ENCODE data around the gene LRP1B.
"Not testable (repeated sequence)": the region's sequence is repeated elsewhere in the genome, so short reads cannot be mapped to it uniquely, and the experiment has no call there.

Gene LRP1B

GRCh38 chr2:140567734-140568133 is 1563.1 kb downstream of the LRP1B start:
- Mint-ChIP-seq H3K4me1 (no peaks in the 10 kb centered on the region), H3K9me3 (peaks cover 4% of the 10 kb centered on the region), H3K4me3 (no peak overlapping the region), H3K36me3 (no peaks in the 10 kb centered on the region), H3K27me3 (no peaks in the 10 kb centered on the region), H3K27ac (no peak overlapping the region)
- ATAC-seq = no peak

- no peaks in the 10 kb centered on the region for H3K4me1 Mint-ChIP-seq
- H3K9me3 Mint-ChIP-seq = peaks cover 4% of the 10 kb centered on the region
- no peak overlapping the region for H3K4me3 Mint-ChIP-seq
- no peak overlapping the region for H3K27ac Mint-ChIP-seq
- no peaks in the 10 kb centered on the region for H3K27me3 Mint-ChIP-seq
- no peaks in the 10 kb centered on the region for H3K36me3 Mint-ChIP-seq
- no peak for ATAC-seq
These were observed 1565.1 kb downstream of the LRP1B start for GRCh38 chr2:140565756-140566155.

GRCh38 chr2:140555701-140556100 is 1575.1 kb downstream of the LRP1B start:
- no peak for ATAC-seq
- no peaks in the 10 kb centered on the region for H3K27me3 Mint-ChIP-seq
- H3K27ac Mint-ChIP-seq = no peak overlapping the region
- H3K4me1 Mint-ChIP-seq = no peaks in the 10 kb centered on the region
- H3K4me3 Mint-ChIP-seq = no peak overlapping the region
- H3K9me3 Mint-ChIP-seq = no peaks in the 10 kb centered on the region
- H3K36me3 Mint-ChIP-seq = no peaks in the 10 kb centered on the region

- H3K4me3 Mint-ChIP-seq = no peak overlapping the region
- H3K27ac Mint-ChIP-seq = no peak overlapping the region
- no peaks in the 10 kb centered on the region for H3K9me3 Mint-ChIP-seq
- H3K27me3 Mint-ChIP-seq = no peaks in the 10 kb centered on the region
- H3K36me3 Mint-ChIP-seq = no peaks in the 10 kb centered on the region
- no peaks in the 10 kb centered on the region for H3K4me1 Mint-ChIP-seq
- no peak for ATAC-seq
These were observed 1578.2 kb downstream of the LRP1B start for GRCh38 chr2:140552634-140553033.

- H3K9me3 Mint-ChIP-seq = no peaks in the 10 kb centered on the region
- H3K27me3 Mint-ChIP-seq = no peaks in the 10 kb centered on the region
- H3K27ac Mint-ChIP-seq = no peak overlapping the region
- no peak for ATAC-seq
- H3K4me1 Mint-ChIP-seq = no peaks in the 10 kb centered on the region
- H3K4me3 Mint-ChIP-seq = no peak overlapping the region
- no peaks in the 10 kb centered on the region for H3K36me3 Mint-ChIP-seq
These were observed 1579.5 kb downstream of the LRP1B start for GRCh38 chr2:140551287-140551686.

GRCh38 chr2:140550821-140551220 is 1580.0 kb downstream of the LRP1B start:
- Mint-ChIP-seq H3K4me1 (no peaks in the 10 kb centered on the region), H3K36me3 (no peaks in the 10 kb centered on the region), H3K9me3 (peaks cover 1% of the 10 kb centered on the region), H3K27ac (no peak overlapping the region), H3K4me3 (no peak overlapping the region), H3K27me3 (no peaks in the 10 kb centered on the region)
- no peak for ATAC-seq

- not testable (repeated sequence) for ATAC-seq, H3K9me3 Mint-ChIP-seq, H3K4me3 Mint-ChIP-seq, H3K27ac Mint-ChIP-seq, H3K4me1 Mint-ChIP-seq, H3K36me3 Mint-ChIP-seq, H3K27me3 Mint-ChIP-seq
These were observed 1586.0 kb downstream of the LRP1B start for GRCh38 chr2:140544769-140545168.

- H3K27ac Mint-ChIP-seq = no peak overlapping the region
- ATAC-seq = no peak
- no peaks in the 10 kb centered on the region for H3K36me3 Mint-ChIP-seq
- H3K4me1 Mint-ChIP-seq = no peaks in the 10 kb centered on the region
- peaks cover 6% of the 10 kb centered on the region for H3K9me3 Mint-ChIP-seq
- no peak overlapping the region for H3K4me3 Mint-ChIP-seq
- no peaks in the 10 kb centered on the region for H3K27me3 Mint-ChIP-seq
These were observed 1588.2 kb downstream of the LRP1B start for GRCh38 chr2:140542627-140543026.

GRCh38 chr2:140539242-140539875 is 1591.5 kb downstream of the LRP1B start:
- no peaks in the 10 kb centered on the region for H3K27me3 Mint-ChIP-seq
- ATAC-seq = no peak
- no peaks in the 10 kb centered on the region for H3K4me1 Mint-ChIP-seq
- no peak overlapping the region for H3K27ac Mint-ChIP-seq
- H3K36me3 Mint-ChIP-seq = no peaks in the 10 kb centered on the region
- H3K4me3 Mint-ChIP-seq = no peak overlapping the region
- peaks cover 3% of the 10 kb centered on the region for H3K9me3 Mint-ChIP-seq

- Mint-ChIP-seq H3K4me3 (no peak overlapping the region), H3K9me3 (peaks cover 12% of the 10 kb centered on the region), H3K4me1 (no peaks in the 10 kb centered on the region), H3K27ac (no peak overlapping the region), H3K27me3 (no peaks in the 10 kb centered on the region), H3K36me3 (no peaks in the 10 kb centered on the region)
- no peak for ATAC-seq
These were observed 1601.1 kb downstream of the LRP1B start for GRCh38 chr2:140529706-140530105.

- no peak overlapping the region for H3K4me3 Mint-ChIP-seq
- no peak for ATAC-seq
- H3K27ac Mint-ChIP-seq = no peak overlapping the region
- peaks cover 12% of the 10 kb centered on the region for H3K9me3 Mint-ChIP-seq
- H3K4me1 Mint-ChIP-seq = no peaks in the 10 kb centered on the region
- no peaks in the 10 kb centered on the region for H3K36me3 Mint-ChIP-seq
- no peaks in the 10 kb centered on the region for H3K27me3 Mint-ChIP-seq
These were observed 1601.8 kb downstream of the LRP1B start for GRCh38 chr2:140528982-140529381.

- Mint-ChIP-seq H3K27me3 (no peaks in the 10 kb centered on the region), H3K4me1 (no peaks in the 10 kb centered on the region), H3K4me3 (no peak overlapping the region), H3K9me3 (peaks cover 9% of the 10 kb centered on the region), H3K36me3 (no peaks in the 10 kb centered on the region), H3K27ac (no peak overlapping the region)
- no peak for ATAC-seq
These were observed 1604.2 kb downstream of the LRP1B start for GRCh38 chr2:140526575-140526974.

GRCh38 chr2:140512106-140512505 is 1618.7 kb downstream of the LRP1B start:
- no peak overlapping the region for H3K4me3 Mint-ChIP-seq
- no peaks in the 10 kb centered on the region for H3K9me3 Mint-ChIP-seq
- H3K36me3 Mint-ChIP-seq = no peaks in the 10 kb centered on the region
- H3K4me1 Mint-ChIP-seq = no peaks in the 10 kb centered on the region
- ATAC-seq = no peak
- no peaks in the 10 kb centered on the region for H3K27me3 Mint-ChIP-seq
- H3K27ac Mint-ChIP-seq = no peak overlapping the region

GRCh38 chr2:140509765-140510164 is 1621.1 kb downstream of the LRP1B start:
- H3K4me1 Mint-ChIP-seq = no peaks in the 10 kb centered on the region
- no peak overlapping the region for H3K27ac Mint-ChIP-seq
- no peaks in the 10 kb centered on the region for H3K9me3 Mint-ChIP-seq
- H3K36me3 Mint-ChIP-seq = no peaks in the 10 kb centered on the region
- ATAC-seq = no peak
- H3K4me3 Mint-ChIP-seq = no peak overlapping the region
- H3K27me3 Mint-ChIP-seq = no peaks in the 10 kb centered on the region

GRCh38 chr2:140508756-140509155 is 1622.1 kb downstream of the LRP1B start:
- H3K27ac Mint-ChIP-seq = no peak overlapping the region
- no peaks in the 10 kb centered on the region for H3K36me3 Mint-ChIP-seq
- H3K4me1 Mint-ChIP-seq = no peaks in the 10 kb centered on the region
- H3K27me3 Mint-ChIP-seq = no peaks in the 10 kb centered on the region
- ATAC-seq = no peak
- H3K9me3 Mint-ChIP-seq = no peaks in the 10 kb centered on the region
- no peak overlapping the region for H3K4me3 Mint-ChIP-seq

GRCh38 chr2:140506606-140507005 is 1624.2 kb downstream of the LRP1B start:
- Mint-ChIP-seq H3K27me3 (no peaks in the 10 kb centered on the region), H3K4me1 (no peaks in the 10 kb centered on the region), H3K4me3 (no peak overlapping the region), H3K27ac (no peak overlapping the region), H3K9me3 (no peaks in the 10 kb centered on the region), H3K36me3 (no peaks in the 10 kb centered on the region)
- no peak for ATAC-seq

GRCh38 chr2:140504601-140505000 is 1626.2 kb downstream of the LRP1B start:
- Mint-ChIP-seq H3K4me1 (no peaks in the 10 kb centered on the region), H3K27me3 (no peaks in the 10 kb centered on the region), H3K9me3 (no peaks in the 10 kb centered on the region), H3K4me3 (no peak overlapping the region), H3K36me3 (no peaks in the 10 kb centered on the region), H3K27ac (no peak overlapping the region)
- ATAC-seq = no peak
